Measurements from ENCODE around the gene ZCCHC7. TPM values are rescaled to one million over a fixed set of nuclear protein-coding genes. Genes with fewer than 3 reads are reported as not detected.

Gene ZCCHC7
- total and polyA plus RNA-seq, 2 of the 8 experiments (the other 6 are each of a cell fraction or from before 2014, with no cell fraction given) = 12.2 to 27.5 TPM

DNA sequence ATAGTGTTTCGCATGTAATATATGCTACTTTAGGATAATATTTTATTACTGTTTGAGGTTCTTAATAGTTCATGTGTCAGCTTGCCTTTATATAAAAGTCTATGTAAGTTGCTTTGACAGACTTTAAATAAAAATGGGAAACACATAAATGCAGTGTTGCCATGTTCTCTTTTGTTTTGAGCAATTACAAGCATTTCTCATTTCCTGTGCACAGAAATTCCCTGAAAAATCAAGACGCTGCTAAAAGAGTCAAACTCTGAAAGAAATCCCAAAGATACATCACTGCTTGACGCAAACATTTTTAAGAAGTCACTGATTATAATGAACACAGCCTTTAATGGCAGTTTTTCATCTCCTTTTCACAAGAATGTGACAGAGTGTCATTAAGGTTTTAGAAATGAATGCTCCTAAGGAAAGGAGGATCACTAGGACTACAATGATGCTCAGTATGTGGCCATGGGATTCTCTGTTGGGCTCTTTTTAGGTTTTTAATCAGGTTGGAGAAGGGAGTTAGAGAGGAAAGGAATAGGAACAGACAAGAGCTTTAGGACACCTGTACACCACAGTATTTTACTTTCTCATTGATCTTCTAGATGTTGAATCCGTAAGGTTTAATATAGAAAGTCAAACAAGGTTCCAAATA lies 29.4 kb downstream of the ZCCHC7 start:
- Histone ChIP-seq H3K27ac (ENCODE audit: low read depth, low read length) (no peak overlapping the region), H3K36me3 (ENCODE audit: control insufficient read depth in 2 of 4, insufficient read depth in 4 of 4, low read length in 3 of 4) (0 out of 8 replicates have a peak, but pooled peaks cover 0 to 3% (median 0%) of the 10 kb centered on the region in 4 experiments), H4K8ac (ENCODE audit: extremely low read depth, insufficient read depth, low read length) (no peak overlapping the region), H3K23me2 (ENCODE audit: low read depth, low read length) (no peaks in the 10 kb centered on the region), H3K4me2 (ENCODE audit: insufficient read depth in 1 of 2, low read depth in 2 of 2, low read length in 2 of 2) (no peak overlapping the region), H3K27me3 (replicated peaks in 1 of 4; ENCODE audit: control insufficient read depth in 3 of 4, extremely low read depth in 1 of 4, insufficient read depth in 3 of 4, low read length in 3 of 4) (no peaks in the 10 kb centered on the region), H3K9me3 (ENCODE audit: insufficient read depth in 2 of 2, low read depth in 1 of 2, low read length in 1 of 2) (no peaks in the 10 kb centered on the region; a peak in 1 of 4 replicates), H2AFZ (ENCODE audit: low read length) (no peak overlapping the region), H2BK5ac (ENCODE audit: low read depth, low read length) (no peak overlapping the region), H3K4me3 (ENCODE audit: extremely low read depth in 1 of 4, insufficient read depth in 2 of 4, low read depth in 3 of 4, low read length in 4 of 4) (no peak overlapping the region), H2BK12ac (ENCODE audit: low read depth, low read length) (no peak overlapping the region), H3K14ac (ENCODE audit: insufficient read length) (no peak overlapping the region), H3K9ac (replicated peaks in 1 of 4; ENCODE audit: extremely low read depth in 1 of 4, low read depth in 3 of 4, low read length in 3 of 4) (no peak overlapping the region), H2BK120ac (replicated peaks; ENCODE audit: low read depth, low read length) (no peak overlapping the region), H4K5ac (ENCODE audit: insufficient read length, low read depth, low read length) (no peak overlapping the region), H3K18ac (ENCODE audit: extremely low read depth, low read length) (no peak overlapping the region), H3K4ac (replicated peaks; ENCODE audit: insufficient read length, low read depth, low read length) (no peak overlapping the region), H3K4me1 (replicated peaks in 1 of 4; ENCODE audit: control insufficient read depth in 3 of 4, insufficient read depth in 4 of 4, low read length in 3 of 4) (no peaks in the 10 kb centered on the region; a peak in 1 of 7 replicates), H3K56ac (replicated peaks; ENCODE audit: insufficient read length, low read depth, low read length) (no peak overlapping the region), H2AK5ac (ENCODE audit: low read depth, low read length) (no peak overlapping the region), H4K91ac (replicated peaks; ENCODE audit: insufficient read length, low read length) (no peak overlapping the region), H3K79me1 (ENCODE audit: low read depth, low read length) (no peaks in the 10 kb centered on the region; the same call in 1 of the 2 replicates), H3K79me2 (ENCODE audit: control insufficient read depth in 1 of 2, insufficient read depth in 2 of 2, low read length in 2 of 2) (peaks cover 0 to 2% of the 10 kb centered on the region in 2 experiments; a peak in 1 of 4 replicates), H3K23ac (ENCODE audit: insufficient read length) (no peak overlapping the region), H4K20me1 (replicated peaks in 1 of 2; ENCODE audit: control insufficient read depth in 1 of 2, insufficient read depth in 2 of 2, low read length in 2 of 2) (no peaks in the 10 kb centered on the region), H2BK15ac (ENCODE audit: low read length) (no peak overlapping the region), H2BK20ac (ENCODE audit: low read length) (no peak overlapping the region)
- FAIRE-seq (no peak), DNase-seq (ENCODE audit: low read depth in 1 of 2, low spot score in 2 of 2) (no peak)
- ChIA-PET POLR2A (ENCODE audit: partially characterized antibody) (no interaction called here), CTCF (ENCODE audit: partially characterized antibody) (interaction anchor here (0.6 kb wide), 1 partner anchor 118 kb away, joined by 3 read pairs; no protein-coding TSS in a partner anchor)
- 70% methylated on average over 4 of the region's 4 CpGs; no CpG with 5 or more reads in 1 of the 2 experiments for WGBS, 2 experiments (ENCODE audit: extremely low coverage in 1 of 2, insufficient coverage in 1 of 2, insufficient read length in 1 of 2, insufficient replicate concordance in 2 of 2, low coverage in 1 of 2, low lambda C conversion rate in 2 of 2, missing lambda C conversion rate in 1 of 2)
- TF ChIP-seq HDAC2 (IDR thresholded peaks at IDR 0.05; ENCODE audit: borderline replicate concordance in 1 of 2, low read depth in 2 of 2, low read length in 2 of 2) (no peak), CTBP2 (IDR thresholded peaks at IDR 0.05; ENCODE audit: borderline replicate concordance, insufficient read depth, insufficient read length, low read length) (no peak), RNF2 (IDR thresholded peaks at IDR 0.05; ENCODE audit: borderline replicate concordance, low read depth, low read length, missing control alignments, poor library complexity, severe bottlenecking) (no peak), SIX5 (IDR thresholded peaks at IDR 0.05; ENCODE audit: low read depth, low read length) (no peak), SAP30 (IDR thresholded peaks at IDR 0.05; ENCODE audit: insufficient read depth, insufficient replicate concordance, low read length) (no peak), JUND (IDR thresholded peaks at IDR 0.05; ENCODE audit: low read length) (no peak)
